ENCODE data around the gene MSANTD1. TPM values are rescaled to one million over a fixed set of nuclear protein-coding genes. Genes with fewer than 3 reads are reported as not detected.

Gene MSANTD1
- total RNA-seq, 2 donors from 2014 or later = 1.4 to 2.8 TPM

- DNase-seq (ENCODE audit: low spot score) = no peak
- no peaks in the 10 kb centered on the region for H3K9me3 ChIP-seq
- no peak for TF ChIP-seq CTCF (IDR thresholded peaks at IDR 0.05)
- H3K36me3 ChIP-seq = no peaks in the 10 kb centered on the region
- H3K4me1 ChIP-seq (ENCODE audit: control insufficient read depth in 1 of 2, low read depth in 2 of 2) = no peaks in the 10 kb centered on the region
- H3K4me3 ChIP-seq = no peak overlapping the region
- ATAC-seq (ENCODE audit: insufficient number of reproducible peaks, low FRiP score, low read depth) = no peak
- H3K27me3 ChIP-seq (replicated peaks; ENCODE audit: insufficient read depth) = no peaks in the 10 kb centered on the region
- H3K27ac ChIP-seq = no peak overlapping the region
These were observed 830 bp upstream of the MSANTD1 start for GRCh38 chr4:3248178-3248480.

- H3K27me3 ChIP-seq (replicated peaks; ENCODE audit: insufficient read depth) = no peaks in the 10 kb centered on the region
- no peaks in the 10 kb centered on the region for H3K36me3 ChIP-seq
- no peak overlapping the region for H3K27ac ChIP-seq
- H3K9me3 ChIP-seq = no peaks in the 10 kb centered on the region
- ATAC-seq (ENCODE audit: insufficient number of reproducible peaks, low FRiP score, low read depth) (no peak), DNase-seq (ENCODE audit: low spot score) (no peak)
- H3K4me1 ChIP-seq (ENCODE audit: control insufficient read depth in 1 of 2, low read depth in 2 of 2) = no peaks in the 10 kb centered on the region
- TF ChIP-seq CTCF (IDR thresholded peaks at IDR 0.05) = no peak
- H3K4me3 ChIP-seq = no peak overlapping the region
These were observed 915 bp downstream of the MSANTD1 start for GRCh38 chr4:3249711-3250437.

GRCh38 chr4:3250438-3250955 is 1.5 kb downstream of the MSANTD1 start:
- Histone ChIP-seq H3K9me3 (no peaks in the 10 kb centered on the region), H3K36me3 (no peaks in the 10 kb centered on the region), H3K4me1 (ENCODE audit: control insufficient read depth in 1 of 2, low read depth in 2 of 2) (no peaks in the 10 kb centered on the region), H3K27me3 (replicated peaks; ENCODE audit: insufficient read depth) (no peaks in the 10 kb centered on the region), H3K27ac (no peak overlapping the region), H3K4me3 (no peak overlapping the region)
- no peak for TF ChIP-seq CTCF (IDR thresholded peaks at IDR 0.05)
- DNase-seq (ENCODE audit: low spot score) = no peak
- ATAC-seq (ENCODE audit: insufficient number of reproducible peaks, low FRiP score, low read depth) = no peak

GRCh38 chr4:3250956-3251690 is 2.2 kb downstream of the MSANTD1 start:
- Histone ChIP-seq H3K4me1 (ENCODE audit: control insufficient read depth in 1 of 2, low read depth in 2 of 2) (no peaks in the 10 kb centered on the region), H3K27me3 (replicated peaks; ENCODE audit: insufficient read depth) (no peaks in the 10 kb centered on the region), H3K27ac (no peak overlapping the region), H3K9me3 (no peaks in the 10 kb centered on the region), H3K36me3 (no peaks in the 10 kb centered on the region), H3K4me3 (no peak overlapping the region)
- no peak for TF ChIP-seq CTCF (IDR thresholded peaks at IDR 0.05)
- DNase-seq (ENCODE audit: low spot score) = no peak
- ATAC-seq (ENCODE audit: insufficient number of reproducible peaks, low FRiP score, low read depth) = no peak

GRCh38 chr4:3251691-3252479 is 2.9 kb downstream of the MSANTD1 start:
- no peak for DNase-seq (ENCODE audit: low spot score)
- H3K9me3 ChIP-seq = no peaks in the 10 kb centered on the region

More at GRCh38 chr4:3251691-3252479, 2.9 kb downstream of the MSANTD1 start:
- no peak for ATAC-seq (ENCODE audit: insufficient number of reproducible peaks, low FRiP score, low read depth)
- H3K4me1 ChIP-seq (ENCODE audit: control insufficient read depth in 1 of 2, low read depth in 2 of 2) = no peaks in the 10 kb centered on the region
- no peak overlapping the region for H3K4me3 ChIP-seq
- no peak for TF ChIP-seq CTCF (IDR thresholded peaks at IDR 0.05)
- no peaks in the 10 kb centered on the region for H3K36me3 ChIP-seq
- no peaks in the 10 kb centered on the region for H3K27me3 ChIP-seq (replicated peaks; ENCODE audit: insufficient read depth)
- H3K27ac ChIP-seq = no peak overlapping the region
